Parathyroid adenoma (tissue), 2 donors: Measurements from ENCODE around the gene PPME1.

Experiments used
- H2AFZ ChIP-seq: fragments of 300-600 bp; sonication (generic); one replicate; pipeline ENCODE4 v1.7.0; 2017; ENCODE audit warnings: antibody characterized with exemption, mild to moderate bottlenecking
- H3K27ac ChIP-seq: fragments of 300-600 bp; sonication (generic); one replicate; pipeline ENCODE4 v1.7.0; 2017
- H3K27me3 ChIP-seq: fragments of 300-600 bp; sonication (generic); one replicate; pipeline ENCODE4 v1.7.0; 2017; ENCODE audit warnings: low read length; ENCODE audit not compliant: control insufficient read depth, insufficient read depth
- H3K36me3 ChIP-seq: fragments of 300-600 bp; sonication (generic); one replicate; pipeline ENCODE4 v1.7.0; 2017; ENCODE audit warnings: low read length; ENCODE audit not compliant: control insufficient read depth, insufficient read depth
- H3K4me1 ChIP-seq: fragments of 300-600 bp; sonication (generic); one replicate; pipeline ENCODE4 v1.7.0; 2017; ENCODE audit warnings: control low read depth
- H3K4me2 ChIP-seq: fragments of 300-600 bp; sonication (generic); one replicate; pipeline ENCODE4 v1.7.0; 2017; ENCODE audit warnings: low read length
- H3K4me3 ChIP-seq: fragments of 300-600 bp; sonication (generic); one replicate; pipeline ENCODE4 v1.7.0; 2017; ENCODE audit warnings: low read depth, low read length
- H3K79me2 ChIP-seq: fragments of 300-600 bp; sonication (generic); one replicate; pipeline ENCODE4 v1.7.0; 2017; ENCODE audit warnings: control low read depth
- H3K9ac ChIP-seq: fragments of 300-600 bp; sonication (generic); one replicate; pipeline ENCODE4 v1.7.0; 2017; ENCODE audit warnings: mild to moderate bottlenecking
- H3K9me3 ChIP-seq: fragments of 300-600 bp; sonication (generic); one replicate; pipeline ENCODE4 v1.7.0; 2017; ENCODE audit warnings: low read length; ENCODE audit not compliant: control insufficient read depth
- TF ChIP-seq, protein P1 (sequence below): fragments of 300-600 bp; sonication (generic); IDR thresholded peaks from one replicate; pipeline ENCODE4 v1.7.0; 2017; ENCODE audit warnings: antibody characterized with exemption, mild to moderate bottlenecking
- donor health status: primary hyperparathyroidism.

The PPME1 gene

DNA sequence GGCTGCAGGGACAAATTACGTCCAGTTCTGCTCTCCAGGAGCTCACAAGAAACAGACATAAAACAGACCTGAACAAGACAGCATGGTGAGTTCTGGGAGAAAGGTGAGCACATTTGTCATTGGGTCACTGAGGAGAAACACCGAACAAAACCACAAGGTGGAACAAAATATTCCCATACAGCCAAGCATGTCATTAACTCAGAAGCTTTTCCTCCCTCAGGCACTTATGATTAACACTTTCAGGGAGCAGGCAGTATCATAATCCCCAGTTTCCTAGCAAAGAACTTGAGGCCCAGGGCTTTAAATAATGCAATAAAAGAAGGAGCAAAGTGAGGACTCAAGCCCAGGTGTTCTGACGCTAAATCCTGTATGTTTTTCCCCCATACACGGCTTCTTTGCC lies 97.4 kb downstream of the PPME1 start:
- TF ChIP-seq, protein P1, sequence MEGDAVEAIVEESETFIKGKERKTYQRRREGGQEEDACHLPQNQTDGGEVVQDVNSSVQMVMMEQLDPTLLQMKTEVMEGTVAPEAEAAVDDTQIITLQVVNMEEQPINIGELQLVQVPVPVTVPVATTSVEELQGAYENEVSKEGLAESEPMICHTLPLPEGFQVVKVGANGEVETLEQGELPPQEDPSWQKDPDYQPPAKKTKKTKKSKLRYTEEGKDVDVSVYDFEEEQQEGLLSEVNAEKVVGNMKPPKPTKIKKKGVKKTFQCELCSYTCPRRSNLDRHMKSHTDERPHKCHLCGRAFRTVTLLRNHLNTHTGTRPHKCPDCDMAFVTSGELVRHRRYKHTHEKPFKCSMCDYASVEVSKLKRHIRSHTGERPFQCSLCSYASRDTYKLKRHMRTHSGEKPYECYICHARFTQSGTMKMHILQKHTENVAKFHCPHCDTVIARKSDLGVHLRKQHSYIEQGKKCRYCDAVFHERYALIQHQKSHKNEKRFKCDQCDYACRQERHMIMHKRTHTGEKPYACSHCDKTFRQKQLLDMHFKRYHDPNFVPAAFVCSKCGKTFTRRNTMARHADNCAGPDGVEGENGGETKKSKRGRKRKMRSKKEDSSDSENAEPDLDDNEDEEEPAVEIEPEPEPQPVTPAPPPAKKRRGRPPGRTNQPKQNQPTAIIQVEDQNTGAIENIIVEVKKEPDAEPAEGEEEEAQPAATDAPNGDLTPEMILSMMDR: no peak
- H3K27ac ChIP-seq: no peak overlapping the region

DNA sequence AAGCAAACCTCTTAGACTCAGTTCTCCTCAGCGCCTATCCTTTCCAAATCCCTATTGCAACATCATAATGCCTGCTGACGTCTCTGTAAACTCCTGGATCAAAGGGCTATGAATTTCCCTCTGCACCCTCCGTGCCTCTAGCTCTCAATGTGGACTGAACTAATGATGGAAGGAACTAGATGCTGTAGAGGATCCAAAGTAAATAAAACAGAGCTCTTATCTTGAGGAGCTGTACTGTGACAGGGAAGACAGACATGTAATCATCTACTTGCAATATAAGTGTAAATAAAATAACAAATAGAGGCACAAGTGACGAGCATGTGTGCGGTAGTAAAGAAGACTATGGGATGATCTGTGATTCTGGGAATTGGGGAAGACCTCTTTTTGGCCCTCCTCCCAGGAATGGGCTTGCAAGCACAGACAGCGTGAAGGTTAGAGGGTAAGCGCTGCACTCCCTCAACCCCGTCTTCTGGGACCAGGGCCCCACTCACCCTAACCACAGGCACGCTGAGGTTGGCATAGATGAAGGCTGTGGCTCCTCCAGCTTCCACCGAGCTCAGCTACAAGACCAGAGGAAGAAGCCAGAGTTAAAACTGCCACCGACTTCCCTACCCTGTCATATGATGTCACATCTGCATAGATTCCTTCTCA lies 98.2 kb downstream of the PPME1 start:
- no peak overlapping the region for H3K4me3 ChIP-seq
- H3K4me2 ChIP-seq: no peak overlapping the region
- TF ChIP-seq, protein P1: no peak
- H3K4me1 ChIP-seq: no peaks in the 10 kb centered on the region
- H3K36me3 ChIP-seq: no peaks in the 10 kb centered on the region
- no peak overlapping the region for H3K27ac ChIP-seq
- no peaks in the 10 kb centered on the region for H3K9me3 ChIP-seq
- H3K27me3 ChIP-seq: no peaks in the 10 kb centered on the region
- no peak overlapping the region for H2AFZ ChIP-seq
- no peaks in the 10 kb centered on the region for H3K79me2 ChIP-seq
- no peak overlapping the region for H3K9ac ChIP-seq

More for the DNA sequence above, 97.4 kb downstream of the PPME1 start:
- no peak overlapping the region for H3K9ac ChIP-seq
- H3K36me3 ChIP-seq: no peaks in the 10 kb centered on the region
- H3K4me1 ChIP-seq: no peaks in the 10 kb centered on the region
- H2AFZ ChIP-seq: no peak overlapping the region
- no peak overlapping the region for H3K4me2 ChIP-seq
- no peaks in the 10 kb centered on the region for H3K9me3 ChIP-seq
- H3K4me3 ChIP-seq: no peak overlapping the region
- no peaks in the 10 kb centered on the region for H3K79me2 ChIP-seq
- H3K27me3 ChIP-seq: no peaks in the 10 kb centered on the region

DNA sequence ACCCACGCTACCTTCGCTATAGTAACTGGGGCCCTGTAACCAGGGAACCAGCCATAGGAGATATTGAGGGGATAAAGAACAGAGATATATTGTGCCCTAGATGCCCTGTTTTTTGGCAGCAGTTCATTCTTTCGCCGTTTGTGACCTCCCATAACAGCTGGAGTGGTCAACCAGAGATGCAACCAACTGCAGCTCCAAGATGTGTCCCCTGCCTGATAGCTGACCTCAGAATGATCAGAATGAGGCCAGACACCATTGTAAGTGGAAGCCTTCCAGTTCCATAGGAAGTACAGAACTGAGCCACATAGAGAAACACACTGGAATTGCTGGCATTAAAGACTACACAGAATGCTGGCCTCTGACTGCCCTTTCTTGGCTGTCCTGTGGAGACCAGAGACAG lies 101.2 kb downstream of the PPME1 start:
- H3K27me3 ChIP-seq: no peaks in the 10 kb centered on the region
- H3K36me3 ChIP-seq: no peaks in the 10 kb centered on the region
- H3K4me3 ChIP-seq: no peak overlapping the region
- H3K9me3 ChIP-seq: no peaks in the 10 kb centered on the region
- H3K79me2 ChIP-seq: no peaks in the 10 kb centered on the region
- no peak overlapping the region for H3K9ac ChIP-seq
- H2AFZ ChIP-seq: no peak overlapping the region
- no peak overlapping the region for H3K27ac ChIP-seq
- TF ChIP-seq, protein P1: no peak
- no peak overlapping the region for H3K4me2 ChIP-seq
- H3K4me1 ChIP-seq: no peaks in the 10 kb centered on the region

DNA sequence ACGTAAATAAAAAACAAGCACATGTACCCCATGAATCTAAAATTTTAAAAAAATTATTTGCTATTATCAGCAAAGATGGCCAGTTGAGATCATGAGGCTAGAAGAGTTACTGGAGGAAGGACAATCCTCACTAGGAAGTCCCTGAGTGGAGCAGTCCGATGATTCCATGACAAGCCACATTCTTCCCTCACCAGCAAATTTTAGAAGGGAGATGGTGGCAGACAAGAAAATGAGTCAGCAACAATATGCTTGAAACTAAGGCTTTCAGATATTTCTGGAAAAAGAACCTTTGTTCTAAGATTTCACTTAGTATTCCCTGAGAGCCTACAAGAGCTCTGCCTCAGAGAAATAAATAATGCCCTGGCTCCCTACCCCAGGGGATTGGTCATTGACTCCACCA lies 105.5 kb downstream of the PPME1 start:
- Histone ChIP-seq H2AFZ (no peak overlapping the region), H3K4me1 (no peaks in the 10 kb centered on the region), H3K4me2 (no peak overlapping the region), H3K36me3 (no peaks in the 10 kb centered on the region), H3K9me3 (no peaks in the 10 kb centered on the region), H3K27ac (no peak overlapping the region), H3K4me3 (no peak overlapping the region), H3K9ac (no peak overlapping the region), H3K79me2 (no peaks in the 10 kb centered on the region), H3K27me3 (no peaks in the 10 kb centered on the region)
- TF ChIP-seq, protein P1: no peak

DNA sequence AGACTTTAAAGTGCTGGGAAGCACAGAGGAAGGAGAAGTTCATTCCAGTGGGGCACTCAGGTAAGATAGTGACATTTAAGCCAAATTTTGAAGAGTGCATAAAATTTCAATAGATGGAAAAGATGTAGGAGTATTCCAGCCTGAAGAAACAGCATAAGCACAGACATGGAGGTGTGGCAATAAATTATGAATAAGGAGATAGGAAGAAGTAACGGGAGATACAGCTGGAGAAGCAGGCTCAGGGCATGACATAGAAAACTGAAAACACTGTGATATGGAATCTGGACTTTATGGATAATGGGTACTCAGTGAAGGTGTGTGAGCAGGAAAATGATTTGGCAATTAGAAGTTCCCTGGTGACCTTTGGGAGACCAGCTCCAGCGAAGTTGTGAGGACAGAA lies 107.0 kb downstream of the PPME1 start:
- no peaks in the 10 kb centered on the region for H3K36me3 ChIP-seq
- H3K27ac ChIP-seq: no peak overlapping the region
- H3K27me3 ChIP-seq: no peaks in the 10 kb centered on the region
- H2AFZ ChIP-seq: no peak overlapping the region
- no peak overlapping the region for H3K9ac ChIP-seq
- H3K4me3 ChIP-seq: no peak overlapping the region
- H3K9me3 ChIP-seq: no peaks in the 10 kb centered on the region
- TF ChIP-seq, protein P1: no peak
- no peaks in the 10 kb centered on the region for H3K4me1 ChIP-seq
- H3K4me2 ChIP-seq: no peak overlapping the region
- no peaks in the 10 kb centered on the region for H3K79me2 ChIP-seq
